Inferior parietal cortex (tissue), 1 donor: ENCODE results near the gene MUC6.

Experiments used
- DNase-seq: peaks from one replicate; pipeline ENCODE4 v3.0.0-alpha.2; 2016; ENCODE audit errors: extremely low spot score

The MUC6 gene, protein sequence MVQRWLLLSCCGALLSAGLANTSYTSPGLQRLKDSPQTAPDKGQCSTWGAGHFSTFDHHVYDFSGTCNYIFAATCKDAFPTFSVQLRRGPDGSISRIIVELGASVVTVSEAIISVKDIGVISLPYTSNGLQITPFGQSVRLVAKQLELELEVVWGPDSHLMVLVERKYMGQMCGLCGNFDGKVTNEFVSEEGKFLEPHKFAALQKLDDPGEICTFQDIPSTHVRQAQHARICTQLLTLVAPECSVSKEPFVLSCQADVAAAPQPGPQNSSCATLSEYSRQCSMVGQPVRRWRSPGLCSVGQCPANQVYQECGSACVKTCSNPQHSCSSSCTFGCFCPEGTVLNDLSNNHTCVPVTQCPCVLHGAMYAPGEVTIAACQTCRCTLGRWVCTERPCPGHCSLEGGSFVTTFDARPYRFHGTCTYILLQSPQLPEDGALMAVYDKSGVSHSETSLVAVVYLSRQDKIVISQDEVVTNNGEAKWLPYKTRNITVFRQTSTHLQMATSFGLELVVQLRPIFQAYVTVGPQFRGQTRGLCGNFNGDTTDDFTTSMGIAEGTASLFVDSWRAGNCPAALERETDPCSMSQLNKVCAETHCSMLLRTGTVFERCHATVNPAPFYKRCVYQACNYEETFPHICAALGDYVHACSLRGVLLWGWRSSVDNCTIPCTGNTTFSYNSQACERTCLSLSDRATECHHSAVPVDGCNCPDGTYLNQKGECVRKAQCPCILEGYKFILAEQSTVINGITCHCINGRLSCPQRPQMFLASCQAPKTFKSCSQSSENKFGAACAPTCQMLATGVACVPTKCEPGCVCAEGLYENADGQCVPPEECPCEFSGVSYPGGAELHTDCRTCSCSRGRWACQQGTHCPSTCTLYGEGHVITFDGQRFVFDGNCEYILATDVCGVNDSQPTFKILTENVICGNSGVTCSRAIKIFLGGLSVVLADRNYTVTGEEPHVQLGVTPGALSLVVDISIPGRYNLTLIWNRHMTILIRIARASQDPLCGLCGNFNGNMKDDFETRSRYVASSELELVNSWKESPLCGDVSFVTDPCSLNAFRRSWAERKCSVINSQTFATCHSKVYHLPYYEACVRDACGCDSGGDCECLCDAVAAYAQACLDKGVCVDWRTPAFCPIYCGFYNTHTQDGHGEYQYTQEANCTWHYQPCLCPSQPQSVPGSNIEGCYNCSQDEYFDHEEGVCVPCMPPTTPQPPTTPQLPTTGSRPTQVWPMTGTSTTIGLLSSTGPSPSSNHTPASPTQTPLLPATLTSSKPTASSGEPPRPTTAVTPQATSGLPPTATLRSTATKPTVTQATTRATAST (N-terminal part only)

DNA sequence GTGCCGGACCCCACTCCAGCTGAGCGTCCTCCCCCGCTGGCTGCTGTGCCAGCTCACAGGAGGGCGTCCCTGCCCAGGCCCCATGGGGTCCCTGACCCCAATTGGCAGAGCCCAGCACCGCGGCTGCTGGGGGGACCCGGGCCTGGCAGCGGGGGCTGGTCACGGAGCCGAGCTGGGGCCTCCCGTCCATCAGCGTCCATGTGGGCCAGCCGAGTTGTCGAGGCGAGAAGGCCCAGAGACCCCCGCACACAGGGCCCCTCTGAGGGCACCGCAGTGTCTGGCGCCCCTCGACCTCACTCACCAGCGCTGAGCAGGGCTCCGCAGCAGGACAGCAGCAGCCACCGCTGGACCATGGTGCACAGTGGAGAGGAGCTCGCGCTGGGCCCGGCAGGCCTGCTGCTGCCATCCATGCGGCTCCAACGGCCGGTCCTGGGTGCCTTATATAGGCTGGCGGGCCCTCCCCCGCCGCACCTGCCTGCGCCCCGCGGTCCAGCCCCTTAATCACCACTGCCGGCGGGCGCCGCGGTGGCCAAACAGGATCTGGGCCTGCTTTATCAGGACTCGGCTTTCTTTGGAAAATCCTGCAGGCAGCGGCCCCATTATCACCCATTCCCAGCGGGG lies at the start of gene MUC6:
Gene MUC6 (minus strand): TSS at position 416 of the 621 bp plus-strand sequence. CDS start 63 bp downstream, at position 353.
- no peak for DNase-seq

DNA sequence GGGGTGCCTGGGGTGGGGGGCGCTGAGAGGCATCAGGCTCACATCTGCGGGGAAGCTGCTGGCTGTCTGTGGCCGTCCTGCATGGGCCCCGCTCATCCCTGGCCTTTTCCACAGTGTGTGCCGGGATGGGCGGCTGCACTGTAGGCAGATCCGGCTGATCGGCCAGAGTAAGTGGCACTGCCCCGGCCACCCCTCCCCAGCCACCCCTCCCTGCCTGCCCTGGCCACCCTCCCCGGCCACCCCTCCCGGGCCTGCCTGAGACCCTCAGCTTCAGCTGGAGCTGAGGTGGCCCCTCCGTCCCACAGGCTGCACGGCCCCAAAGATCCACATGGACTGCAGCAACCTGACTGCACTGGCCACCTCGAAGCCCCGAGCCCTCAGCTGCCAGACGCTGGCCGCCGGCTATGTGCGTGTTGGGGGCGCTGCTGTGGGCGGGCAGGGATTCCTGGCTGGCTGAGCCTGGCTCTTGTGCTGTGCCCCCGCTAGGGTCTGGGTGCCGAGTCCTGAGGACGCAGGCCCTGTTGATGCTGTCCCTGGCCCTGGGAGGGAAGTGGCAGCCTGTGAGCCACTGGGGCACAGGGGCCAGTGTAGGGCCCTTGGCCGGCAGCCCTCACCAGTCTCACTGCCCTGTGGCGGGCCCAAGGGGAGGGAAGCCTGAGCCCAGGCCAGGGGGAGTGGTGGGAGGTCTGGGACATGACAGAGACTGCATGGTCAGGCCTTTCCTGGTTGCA lies 49.1 kb upstream of the MUC6 start:
- DNase-seq, result no peak

DNA sequence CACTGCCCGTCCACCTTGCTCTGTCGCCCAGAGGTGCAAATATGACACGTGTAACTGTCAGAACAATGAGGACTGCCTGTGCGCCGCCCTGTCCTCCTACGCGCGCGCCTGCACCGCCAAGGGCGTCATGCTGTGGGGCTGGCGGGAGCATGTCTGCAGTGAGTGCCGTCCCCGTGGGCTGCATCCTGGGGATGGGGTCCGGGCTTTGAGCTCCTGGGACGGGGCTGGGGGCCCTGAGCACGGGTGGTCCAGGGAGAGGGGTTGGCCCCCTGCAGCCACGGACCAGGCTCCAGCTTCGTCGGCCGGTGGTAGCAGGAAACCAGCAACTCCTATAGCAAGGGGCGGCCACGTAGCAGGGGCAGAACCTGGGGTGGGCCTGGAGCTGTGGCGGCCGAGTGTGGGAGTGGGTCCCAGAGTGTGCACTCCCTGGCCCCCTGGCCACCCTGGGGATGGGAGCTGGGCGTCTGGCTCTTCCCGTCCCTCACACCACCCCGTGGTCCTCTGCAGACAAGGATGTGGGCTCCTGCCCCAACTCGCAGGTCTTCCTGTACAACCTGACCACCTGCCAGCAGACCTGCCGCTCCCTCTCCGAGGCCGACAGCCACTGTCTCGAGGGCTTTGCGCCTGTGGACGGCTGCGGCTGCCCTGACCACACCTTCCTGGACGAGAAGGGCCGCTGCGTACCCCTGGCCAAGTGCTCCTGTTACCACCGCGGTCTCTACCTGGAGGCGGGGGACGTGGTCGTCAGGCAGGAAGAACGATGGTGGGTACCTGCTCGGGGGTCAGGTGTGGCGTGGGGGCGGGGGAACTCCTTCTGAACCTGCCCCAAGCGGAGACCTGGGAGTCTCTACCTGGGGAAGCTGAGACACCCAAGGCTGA lies 48.3 kb upstream of the MUC6 start:
- no peak for DNase-seq

DNA sequence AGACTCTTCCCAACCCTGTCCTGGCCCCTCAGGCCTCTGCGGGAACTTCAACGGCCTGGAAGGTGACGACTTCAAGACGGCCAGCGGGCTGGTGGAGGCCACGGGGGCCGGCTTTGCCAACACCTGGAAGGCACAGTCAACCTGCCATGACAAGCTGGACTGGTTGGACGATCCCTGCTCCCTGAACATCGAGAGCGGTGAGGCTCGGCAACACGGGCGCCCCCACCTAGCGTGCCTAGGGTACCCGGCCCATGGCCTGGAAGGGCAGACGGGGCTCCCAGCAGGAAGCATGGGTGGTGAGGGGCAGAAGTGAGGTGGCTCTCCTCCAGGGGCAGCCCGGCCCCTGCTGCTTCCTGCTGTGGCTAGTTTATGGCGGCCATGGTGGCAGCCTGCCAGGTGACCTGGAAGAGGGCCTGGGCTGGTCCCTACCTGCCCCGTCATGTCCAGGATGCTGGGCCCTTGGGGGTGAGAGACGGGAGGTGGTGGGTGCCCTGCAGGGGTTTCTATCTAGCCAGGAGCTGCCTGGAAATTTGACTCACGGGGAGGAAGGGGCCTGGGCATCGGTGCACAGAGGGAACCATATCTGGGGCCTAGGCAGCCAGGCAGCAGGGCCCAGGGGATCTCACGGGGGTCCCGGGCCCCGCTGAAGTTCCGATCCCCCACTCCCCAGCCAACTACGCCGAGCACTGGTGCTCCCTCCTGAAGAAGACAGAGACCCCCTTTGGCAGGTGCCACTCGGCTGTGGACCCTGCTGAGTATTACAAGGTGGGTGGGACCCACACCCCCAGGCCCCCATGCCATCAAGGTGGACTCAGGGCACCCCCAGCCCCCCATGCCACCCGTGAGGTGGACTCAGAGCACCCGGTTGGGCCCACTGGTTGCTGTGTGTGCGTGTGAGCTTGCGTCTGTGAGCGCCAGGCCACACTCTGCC lies 47.4 kb upstream of the MUC6 start:
- no peak for DNase-seq

DNA sequence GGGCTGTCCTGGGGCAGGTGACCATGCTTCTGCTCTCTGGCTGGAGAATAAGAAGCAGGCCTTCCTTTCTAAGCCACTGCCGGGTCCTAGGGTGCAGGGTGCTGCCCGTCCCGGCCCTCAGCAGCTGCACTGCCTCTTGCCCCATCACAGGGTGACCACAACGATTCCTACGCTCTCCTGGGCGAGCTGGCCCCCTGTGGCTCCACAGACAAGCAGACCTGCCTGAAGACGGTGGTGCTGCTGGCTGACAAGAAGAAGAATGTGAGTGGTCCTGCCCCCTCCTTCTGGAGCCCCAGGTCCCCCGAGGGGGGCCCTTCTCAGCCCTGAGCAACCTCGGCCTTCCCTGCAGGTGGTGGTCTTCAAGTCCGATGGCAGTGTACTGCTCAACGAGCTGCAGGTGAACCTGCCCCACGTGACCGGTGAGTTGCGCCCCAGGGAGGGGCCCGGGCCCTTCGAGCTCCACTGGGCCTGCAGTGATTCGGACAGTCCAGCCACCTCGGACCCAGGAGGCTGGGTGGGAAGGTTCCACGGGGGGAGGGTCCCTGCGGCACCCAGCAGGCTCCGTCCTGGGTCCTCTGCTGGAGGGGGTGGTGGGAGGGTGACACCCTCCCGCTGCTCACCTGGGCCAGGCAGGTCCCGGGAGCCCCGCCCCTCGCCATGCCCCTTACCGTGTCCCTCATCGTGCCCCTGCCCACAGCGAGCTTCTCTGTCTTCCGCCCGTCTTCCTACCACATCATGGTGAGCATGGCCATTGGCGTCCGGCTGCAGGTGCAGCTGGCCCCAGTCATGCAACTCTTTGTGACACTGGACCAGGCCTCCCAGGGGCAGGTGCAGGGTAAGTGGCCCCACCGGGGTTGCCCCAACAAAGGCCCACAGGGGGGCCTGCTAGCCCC lies 46.5 kb upstream of the MUC6 start:
- DNase-seq, result no peak

DNA sequence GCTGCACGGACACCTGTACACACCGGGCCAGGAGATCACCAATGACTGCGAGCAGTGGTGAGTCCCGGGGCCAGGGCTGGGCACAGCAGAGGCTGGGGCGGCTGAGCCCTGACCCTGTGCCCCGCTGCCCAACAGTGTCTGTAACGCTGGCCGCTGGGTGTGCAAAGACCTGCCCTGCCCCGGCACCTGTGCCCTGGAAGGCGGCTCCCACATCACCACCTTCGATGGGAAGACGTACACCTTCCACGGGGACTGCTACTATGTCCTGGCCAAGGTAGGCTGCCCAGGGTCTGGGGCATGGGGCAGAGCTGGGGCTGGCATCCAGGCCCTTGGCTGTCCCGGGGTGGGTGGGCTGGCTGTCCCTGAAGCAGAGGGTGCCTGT lies 45.8 kb upstream of the MUC6 start:
- DNase-seq, result no peak

DNA sequence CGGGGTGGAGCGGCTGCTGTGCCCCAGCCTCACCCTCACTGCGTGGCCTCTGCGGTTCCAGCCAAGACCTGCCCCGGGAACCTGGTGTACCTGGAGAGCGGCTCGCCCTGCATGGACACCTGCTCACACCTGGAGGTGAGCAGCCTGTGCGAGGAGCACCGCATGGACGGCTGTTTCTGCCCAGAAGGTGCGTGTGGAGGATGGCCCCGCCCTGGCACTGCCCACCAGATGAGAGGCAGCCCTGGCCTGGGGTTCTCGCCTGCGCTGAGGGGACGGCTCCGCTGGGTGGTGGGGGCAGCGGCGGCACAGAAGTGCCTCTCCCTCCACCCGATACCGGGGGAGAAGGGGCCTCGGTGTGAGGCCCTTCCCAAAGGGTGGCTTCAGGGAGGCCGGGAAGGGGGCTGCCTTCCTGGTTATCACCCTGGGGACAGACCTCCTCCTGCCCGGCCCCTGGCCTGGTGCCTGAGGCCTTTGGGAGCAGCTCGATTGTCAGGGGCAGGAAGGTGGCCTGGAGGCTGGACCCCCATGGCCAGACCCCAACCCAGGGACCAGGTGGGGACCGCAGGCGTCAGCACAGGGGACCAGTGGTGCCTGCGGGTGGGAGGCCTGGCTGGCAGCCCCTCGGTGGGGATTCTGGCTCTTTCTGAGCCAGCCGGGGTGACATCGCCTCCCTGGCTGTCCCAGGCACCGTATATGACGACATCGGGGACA lies 45.2 kb upstream of the MUC6 start:
- DNase-seq, result no peak

DNA sequence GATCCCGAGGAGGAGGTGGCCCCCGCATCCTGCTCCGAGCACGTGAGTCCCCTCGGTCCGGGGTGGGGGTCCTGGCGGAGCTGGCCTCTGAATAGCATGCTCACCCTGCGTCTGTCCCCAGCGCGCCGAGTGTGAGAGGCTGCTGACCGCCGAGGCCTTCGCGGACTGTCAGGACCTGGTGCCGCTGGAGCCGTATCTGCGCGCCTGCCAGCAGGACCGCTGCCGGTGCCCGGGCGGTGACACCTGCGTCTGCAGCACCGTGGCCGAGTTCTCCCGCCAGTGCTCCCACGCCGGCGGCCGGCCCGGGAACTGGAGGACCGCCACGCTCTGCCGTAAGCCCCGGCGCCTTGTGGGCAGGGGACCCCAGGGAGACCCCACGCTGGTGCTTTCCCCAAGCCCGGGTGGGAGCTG lies 41.7 kb upstream of the MUC6 start:
- DNase-seq, result no peak

DNA sequence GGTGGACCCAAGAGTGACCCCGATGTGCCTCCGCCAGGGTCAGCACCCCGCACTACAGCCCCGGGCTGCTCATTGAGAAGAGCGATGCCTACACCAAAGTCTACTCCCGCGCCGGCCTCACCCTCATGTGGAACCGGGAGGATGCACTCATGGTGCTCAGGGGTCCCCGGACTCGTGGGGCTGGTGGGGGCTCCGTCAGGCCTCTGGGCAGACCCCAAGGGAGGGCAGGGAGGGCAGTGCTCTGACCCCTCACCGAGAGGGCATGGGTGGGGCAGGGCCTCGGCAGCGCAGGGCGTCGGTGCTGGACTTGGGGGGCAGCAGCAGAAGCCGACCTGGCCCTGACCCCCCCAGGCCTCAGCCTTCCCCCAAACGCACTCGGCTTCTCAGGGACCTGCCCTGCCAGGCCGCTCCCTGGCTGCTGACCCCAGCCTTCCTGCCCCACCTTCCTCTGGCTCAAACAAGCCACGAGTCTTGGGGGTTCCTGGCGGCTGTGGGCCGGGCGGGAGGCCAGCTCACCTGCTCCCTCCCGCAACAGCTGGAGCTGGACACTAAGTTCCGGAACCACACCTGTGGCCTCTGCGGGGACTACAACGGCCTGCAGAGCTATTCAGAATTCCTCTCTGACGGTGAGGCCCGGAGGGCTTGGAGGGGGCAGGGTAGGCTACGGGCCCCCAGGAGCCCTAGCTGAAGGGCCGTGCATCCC lies 41.0 kb upstream of the MUC6 start:
- DNase-seq, result no peak

DNA sequence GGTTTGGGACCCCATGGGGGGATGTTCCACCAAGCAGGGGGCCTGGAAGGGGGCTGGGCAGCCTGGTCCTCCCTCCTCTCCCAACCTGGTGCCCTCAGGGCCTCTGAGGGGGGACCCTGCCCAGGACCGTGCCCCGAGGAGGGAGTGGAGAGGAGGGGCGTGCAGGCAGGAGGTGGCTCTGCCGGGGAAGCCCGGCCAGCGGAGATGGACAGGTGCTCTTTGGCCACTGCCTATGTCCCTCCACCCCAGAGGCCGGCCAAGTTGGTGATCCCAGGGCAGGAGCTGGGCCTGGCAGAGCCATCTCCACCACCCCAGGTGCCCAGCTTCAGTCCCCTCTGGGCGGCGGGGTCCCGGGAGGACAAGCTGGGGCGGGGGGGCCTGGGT lies 40.5 kb upstream of the MUC6 start:
- DNase-seq, result no peak

DNA sequence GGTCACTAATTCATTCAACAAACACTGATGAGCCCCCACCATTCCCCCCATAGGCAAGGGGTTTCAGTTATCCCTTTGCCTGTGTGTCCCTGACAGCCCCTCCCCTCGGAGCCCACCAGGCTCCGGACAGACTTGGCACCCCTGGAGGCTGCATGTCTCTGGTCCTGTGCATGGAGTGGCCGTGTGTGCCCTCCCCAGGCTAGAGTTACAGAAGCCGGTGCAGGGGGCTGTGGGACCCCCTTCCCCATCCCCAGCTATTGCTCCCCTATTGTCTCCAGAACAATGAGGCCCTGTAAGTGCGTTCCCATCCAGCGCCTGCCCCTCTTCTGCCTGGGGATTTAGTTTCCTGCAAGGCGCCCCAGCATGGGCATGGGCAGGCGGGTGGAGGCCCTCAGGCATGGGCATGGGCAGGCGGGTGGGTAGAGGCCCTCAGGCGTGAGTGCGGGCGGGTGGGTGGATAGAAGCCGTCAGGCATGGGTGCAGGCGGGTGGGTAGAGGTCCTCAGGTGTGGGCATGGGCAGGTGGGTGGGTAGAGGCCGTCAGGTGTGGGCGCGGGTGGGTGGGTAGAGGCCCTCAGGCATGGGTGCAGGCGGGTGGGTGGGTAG lies 39.6 kb upstream of the MUC6 start:
- no peak for DNase-seq

DNA sequence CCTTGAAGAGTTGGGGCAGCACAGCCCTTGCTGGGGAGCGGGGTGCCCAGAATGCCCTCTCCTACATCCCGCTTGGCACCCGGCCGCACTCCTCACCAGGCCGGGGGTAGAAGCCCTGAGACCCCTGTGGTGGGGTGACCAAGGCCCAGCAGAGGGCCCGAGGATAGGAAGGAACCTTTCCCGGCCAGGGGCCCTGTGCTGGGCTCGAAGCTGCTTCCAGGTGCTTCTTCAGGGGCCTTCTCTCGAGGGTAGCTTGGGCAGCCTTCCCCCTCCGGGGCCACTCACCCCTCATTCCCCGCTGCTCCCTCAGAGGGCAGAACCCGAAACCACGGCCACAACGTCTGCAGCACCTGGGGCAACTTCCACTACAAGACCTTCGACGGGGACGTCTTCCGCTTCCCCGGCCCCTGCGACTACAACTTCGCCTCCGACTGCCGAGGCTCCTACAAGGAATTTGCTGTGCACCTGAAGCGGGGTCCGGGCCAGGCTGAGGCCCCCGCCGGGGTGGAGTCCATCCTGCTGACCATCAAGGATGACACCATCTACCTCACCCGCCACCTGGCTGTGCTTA lies 38.9 kb upstream of the MUC6 start:
- no peak for DNase-seq

DNA sequence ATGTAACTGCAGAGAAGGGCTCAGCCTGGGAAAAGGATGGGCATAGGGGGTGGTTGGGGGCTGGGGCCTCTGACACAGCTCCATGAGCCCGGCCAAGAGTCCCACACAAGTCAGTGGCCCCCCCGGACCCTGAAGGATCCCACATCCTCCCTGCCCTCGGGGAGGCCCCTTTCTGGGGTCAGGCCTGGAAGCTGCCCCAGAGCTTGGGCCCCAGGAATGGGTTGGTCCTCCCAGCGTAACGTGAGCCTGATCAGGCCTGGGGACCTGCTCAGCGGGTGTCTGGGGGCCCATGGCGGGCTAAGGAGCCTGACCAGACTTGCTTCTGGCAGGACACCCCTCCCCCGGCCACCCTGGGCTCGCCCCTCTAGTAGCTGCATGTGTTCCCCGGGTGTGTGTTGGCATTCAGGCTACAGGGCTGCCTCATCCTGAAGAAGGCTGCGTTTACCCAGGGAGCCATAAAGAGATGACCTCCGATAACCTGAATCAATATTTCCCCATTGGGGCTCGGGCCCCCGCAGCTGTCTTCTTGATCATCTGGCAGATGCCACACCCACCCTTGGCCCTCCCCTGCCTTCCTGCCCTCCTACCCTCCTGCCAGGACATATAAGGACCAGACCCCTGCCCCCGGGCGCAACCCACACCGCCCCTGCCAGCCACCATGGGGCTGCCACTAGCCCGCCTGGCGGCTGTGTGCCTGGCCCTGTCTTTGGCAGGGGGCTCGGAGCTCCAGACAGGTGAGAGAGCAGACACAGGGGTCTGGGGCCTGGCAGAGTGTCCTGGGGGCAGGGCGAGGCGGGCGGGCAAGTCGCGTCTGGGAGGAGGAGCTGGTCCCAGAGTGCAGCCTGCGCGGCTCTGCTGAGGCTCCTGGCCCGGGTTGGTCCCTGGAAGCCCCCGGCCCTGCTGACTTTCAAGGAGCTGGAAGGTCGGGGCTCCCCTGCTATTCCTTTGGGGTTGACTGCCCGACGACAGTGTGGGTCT lies 38.0 kb upstream of the MUC6 start, which contains the start of gene MUC2:
Gene MUC2 (plus strand): TSS at position 631 of the 978 bp plus-strand sequence.
- no peak for DNase-seq

DNA sequence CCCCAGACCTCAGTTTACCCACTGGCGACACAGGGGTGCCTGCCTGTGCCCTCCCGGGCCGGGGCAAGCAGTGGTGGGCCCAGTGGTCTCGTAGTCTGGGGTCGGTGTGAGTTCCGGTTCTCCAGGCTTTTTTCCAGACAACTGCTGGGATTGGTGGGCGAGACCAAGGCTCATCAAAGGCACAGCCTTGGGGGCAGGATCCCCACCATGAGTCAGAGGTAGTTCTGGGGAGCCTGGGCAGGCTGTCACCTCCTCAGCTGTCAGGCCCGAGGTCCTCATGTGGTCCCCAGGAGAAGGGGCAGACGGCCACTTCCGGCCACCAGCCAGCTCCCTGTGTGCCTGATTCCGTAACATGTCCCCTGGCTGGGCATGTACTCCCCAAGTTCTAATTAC lies 37.3 kb upstream of the MUC6 start:
- no peak for DNase-seq
